Retinal pigment epithelial cell (primary cell): ENCODE data around the gene SLC7A1.

Experiments used
- DNase-seq: peaks from one replicate; pipeline ENCODE4 v3.0.0-alpha.2; 2010; ENCODE audit warnings: low read depth
- H3K4me3 ChIP-seq: 2 replicates; pipeline ENCODE4 v1.5.1; 2011; ENCODE audit warnings: mild to moderate bottlenecking, low read length, control low read depth, moderate library complexity
- CTCF ChIP-seq: conservative IDR thresholded peaks from 2 replicates; pipeline ENCODE4 v1.5.1; 2011; ENCODE audit warnings: low read depth, low read length, control low read depth, inconsistent platforms

The SLC7A1 gene

GRCh38 chr13:29576581-29576980 lies 18.9 kb downstream of the SLC7A1 start:
- no peak overlapping the region for H3K4me3 ChIP-seq
- DNase-seq, result no peak
- no peak for TF ChIP-seq CTCF

GRCh38 chr13:29575098-29575497 lies 20.4 kb downstream of the SLC7A1 start:
- no peak for DNase-seq
- no peak for TF ChIP-seq CTCF
- no peak overlapping the region for H3K4me3 ChIP-seq

- DNase-seq, result no peak
- no peak overlapping the region for H3K4me3 ChIP-seq
- no peak for TF ChIP-seq CTCF
Observed at GRCh38 chr13:29573190-29573589, 22.3 kb downstream of the SLC7A1 start.

- no peak for DNase-seq
- no peak for TF ChIP-seq CTCF
- H3K4me3 ChIP-seq, result no peak overlapping the region
Observed at GRCh38 chr13:29572575-29572974, 22.9 kb downstream of the SLC7A1 start.

GRCh38 chr13:29571876-29572570 lies 23.5 kb downstream of the SLC7A1 start:
- no peak for TF ChIP-seq CTCF
- DNase-seq, result no peak
- H3K4me3 ChIP-seq, result no peak overlapping the region

GRCh38 chr13:29570051-29570654 lies 25.3 kb downstream of the SLC7A1 start:
- DNase-seq, result no peak
- TF ChIP-seq CTCF, result no peak
- H3K4me3 ChIP-seq, result no peak overlapping the region
